ENCODE measurements around the gene INHBB.
A peak's percentile ranks its signal among the peaks of the same experiment; 100 is the strongest.

INHBB gene

DNA sequence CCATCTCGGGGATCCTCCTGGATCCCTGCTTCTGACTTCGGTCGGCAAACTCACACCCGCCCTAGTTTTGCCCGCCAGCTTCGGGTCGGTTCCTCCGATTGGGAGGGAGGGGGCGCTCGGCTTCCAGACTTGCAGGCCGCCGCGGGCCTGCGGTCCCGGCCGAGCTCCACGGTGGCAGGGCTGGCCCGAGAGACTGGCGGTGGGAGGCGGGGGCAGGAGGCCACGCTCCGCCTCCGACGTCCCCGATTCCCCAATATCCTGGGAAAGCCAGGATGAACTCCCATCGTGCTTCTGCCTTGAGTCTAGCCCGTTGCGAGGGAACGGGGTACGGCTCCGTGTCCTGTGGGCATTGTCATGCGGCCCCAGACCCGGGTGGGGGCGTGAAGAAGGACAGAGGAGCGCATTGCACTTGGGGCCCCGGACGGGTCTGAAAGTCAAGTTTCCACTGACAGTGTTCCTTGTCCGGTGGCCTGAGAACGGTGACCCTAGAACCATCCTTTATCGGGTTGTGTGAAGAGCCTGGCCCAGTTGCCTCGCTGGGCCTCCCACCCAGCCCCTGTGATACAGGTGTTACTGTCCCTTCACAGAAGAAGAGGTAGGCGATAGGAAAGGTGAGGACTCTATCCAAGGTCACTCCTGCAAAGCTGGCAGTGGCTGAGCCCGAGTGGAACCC lies 2.4 kb upstream of the INHBB start:
- peak; percentile 15 for DNase-seq

DNA sequence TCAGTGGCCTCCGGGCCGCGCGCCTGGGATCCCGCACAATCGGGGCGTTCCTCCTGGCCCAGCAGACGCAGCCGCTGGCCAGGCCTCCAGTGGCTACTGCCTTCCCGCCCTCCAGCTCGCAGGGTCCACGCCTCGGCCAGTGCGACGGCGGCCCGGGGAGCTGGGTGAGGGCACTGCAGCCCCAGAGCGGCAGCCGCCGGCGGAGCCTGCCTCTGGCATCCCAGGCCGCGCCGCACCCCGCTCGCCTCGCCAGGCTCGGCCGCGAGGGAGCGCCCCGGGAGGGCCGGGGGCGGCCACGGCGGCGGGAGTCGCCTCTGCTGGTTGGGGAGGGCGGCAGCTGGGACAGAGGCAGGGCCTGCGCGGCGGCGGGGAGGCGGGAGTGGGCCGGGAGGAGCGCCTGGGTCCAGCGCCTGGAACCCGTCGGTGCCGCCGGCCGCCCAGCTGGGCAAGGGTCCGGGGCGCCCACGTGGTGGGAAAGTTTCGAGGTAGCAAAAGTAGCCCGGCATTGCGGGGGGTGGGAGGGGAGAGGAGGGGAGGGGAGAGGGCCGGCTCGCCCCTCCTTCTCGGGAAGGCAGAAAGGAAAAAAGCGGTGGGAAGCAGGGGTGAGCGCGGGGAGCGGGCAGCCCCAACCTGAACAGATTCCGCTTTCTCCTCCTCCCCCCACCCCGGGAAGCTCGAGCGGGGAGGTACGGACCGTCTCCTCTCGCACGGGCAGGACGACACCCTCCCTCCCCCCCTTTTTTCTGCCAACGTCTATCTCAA lies 1.5 kb upstream of the INHBB start:
- DNase-seq: no peak

DNA sequence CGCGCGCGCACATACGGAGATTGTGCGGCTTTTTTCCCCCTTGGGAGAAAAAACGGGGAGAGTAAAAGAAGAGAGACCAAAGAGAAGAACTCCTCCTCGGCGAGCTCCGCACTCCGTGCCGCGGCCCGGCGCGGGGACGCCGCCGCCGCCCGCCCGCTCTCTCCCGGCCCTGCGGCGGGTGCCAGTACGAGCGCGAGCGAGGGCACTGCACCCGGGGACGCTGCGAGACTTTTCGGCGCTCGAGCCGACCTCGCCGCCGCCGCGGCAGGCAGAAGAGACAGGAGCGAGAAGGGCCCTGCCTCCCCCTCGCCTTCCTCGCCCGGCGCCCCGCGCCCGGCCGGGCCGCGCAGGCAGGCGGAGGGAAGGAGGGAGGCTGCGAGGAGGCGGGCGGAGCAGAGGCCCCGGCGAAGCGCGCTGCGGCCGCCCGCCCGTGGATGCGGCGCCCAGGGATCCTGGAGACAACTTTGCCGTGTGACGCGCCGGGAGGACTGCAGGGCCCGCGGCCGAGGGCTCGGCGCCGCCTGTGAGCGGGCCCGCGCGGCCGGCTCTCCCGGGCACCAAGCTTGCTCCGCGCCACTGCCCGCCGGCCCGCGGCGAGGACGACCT lies 857 bp upstream of the INHBB start:
- DNase-seq: no peak

DNA sequence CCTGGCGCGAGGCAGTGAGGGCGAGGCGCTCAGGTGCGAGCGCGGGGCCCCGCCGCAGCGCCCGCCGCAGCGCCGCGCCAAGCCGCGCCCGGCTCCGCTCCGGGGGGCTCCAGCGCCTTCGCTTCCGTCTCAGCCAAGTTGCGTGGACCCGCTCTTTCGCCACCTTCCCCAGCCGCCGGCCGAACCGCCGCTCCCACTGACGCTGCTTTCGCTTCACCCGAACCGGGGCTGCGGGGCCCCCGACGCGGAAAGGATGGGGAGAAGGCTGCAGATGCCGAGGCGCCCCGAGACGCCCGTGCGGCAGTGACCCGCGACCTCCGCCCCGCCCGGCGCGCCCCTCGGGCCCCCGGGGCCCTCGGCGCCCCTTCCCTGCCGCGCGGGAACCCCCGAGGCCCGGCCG lies 328 bp upstream of the INHBB start:
- no peak for DNase-seq

DNA sequence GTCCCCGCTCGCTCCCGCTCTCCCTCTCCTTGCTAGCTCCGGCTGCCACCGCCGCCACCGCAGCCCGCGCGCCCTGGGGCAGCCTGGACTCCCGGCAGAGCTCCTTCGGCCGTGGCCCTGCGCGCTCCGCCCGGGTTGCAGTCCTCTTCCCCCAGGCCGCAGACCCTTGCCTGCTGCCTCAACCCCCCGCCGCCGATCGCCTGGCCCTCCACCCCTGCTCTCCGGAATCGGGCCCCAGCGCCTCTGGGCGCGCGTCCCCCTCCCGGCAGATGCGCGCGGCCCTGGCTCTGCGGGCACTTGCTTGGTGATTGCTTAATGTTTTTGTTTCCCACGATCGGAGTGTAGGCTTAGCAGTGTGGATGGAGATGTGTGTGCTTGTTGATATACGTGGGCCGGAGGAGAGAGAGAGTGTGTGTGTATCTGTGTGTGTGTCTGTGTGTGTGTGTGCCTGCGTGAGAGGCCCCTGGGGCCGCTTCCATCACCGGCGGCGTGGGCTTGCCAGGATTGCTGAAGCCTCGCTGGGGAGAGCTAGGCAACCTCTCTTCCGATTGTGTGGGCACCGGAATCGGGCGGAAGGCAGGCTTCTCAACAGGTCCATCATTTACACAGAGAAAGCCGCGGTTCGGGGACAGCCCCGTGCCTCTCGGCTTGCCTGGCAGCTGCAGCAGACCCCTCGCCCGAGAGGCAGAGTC lies 877 bp downstream of the INHBB start:
- DNase-seq: no peak

DNA sequence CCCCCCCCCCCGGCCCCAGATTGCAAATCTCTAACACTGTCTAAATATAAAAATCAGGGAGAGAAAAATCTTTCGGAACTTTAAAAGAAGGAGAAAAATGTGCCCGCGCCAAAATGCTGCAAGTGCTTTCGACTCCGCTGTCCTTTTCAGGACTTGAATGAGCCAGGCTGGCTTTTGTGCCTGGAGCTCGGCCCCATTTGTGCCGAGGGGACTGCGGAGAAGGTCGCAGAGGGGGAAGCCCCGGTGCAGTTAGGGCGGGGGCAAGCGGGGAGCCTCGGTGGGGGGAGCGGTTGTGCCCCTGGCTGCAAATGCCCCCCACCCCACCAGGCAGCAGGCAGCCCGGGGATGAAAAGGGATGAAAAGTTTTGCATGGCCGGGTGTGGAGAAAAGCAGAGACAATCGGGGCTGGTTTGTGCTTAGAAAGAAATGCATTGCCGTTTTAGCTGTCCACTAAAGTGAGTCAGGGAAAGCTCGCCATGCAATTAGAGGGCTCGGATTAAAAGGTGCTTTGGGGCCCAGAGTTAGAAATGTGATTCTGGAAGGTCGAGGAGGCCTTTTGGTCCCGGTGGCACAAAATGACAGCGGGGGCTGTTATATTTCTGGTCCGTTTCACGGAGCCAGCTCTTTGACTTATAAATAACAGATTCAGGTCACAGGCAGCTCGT lies 1.6 kb downstream of the INHBB start:
- no peak for DNase-seq

DNA sequence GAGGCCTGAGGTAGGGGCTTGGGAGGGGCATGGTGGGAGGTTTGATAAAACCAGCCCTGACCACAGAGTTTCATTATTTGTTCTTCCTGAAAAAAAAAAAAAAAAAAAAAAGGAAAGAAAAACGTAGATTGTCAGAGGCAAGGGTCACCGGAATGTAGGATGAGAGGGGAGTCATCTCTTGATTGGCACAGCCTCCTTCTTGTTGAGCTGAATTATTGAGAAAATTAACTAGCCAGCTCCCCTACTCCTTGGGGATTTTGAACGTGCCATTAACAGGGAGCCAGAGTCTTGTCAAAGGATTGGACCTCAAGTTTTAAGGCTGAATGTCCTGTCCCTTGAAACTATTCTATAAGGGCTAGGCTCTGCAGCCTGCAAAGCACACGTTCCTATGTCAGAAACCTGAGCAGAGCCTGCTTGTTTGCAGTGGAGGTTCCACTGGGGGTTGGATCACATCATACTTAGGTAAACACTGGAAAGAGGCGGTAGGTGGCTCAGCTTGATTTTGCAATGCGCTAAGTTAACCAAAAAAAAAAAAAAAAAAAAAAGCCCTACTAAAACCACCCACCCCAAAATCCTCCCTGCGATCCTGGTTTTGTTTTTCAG lies 2.3 kb downstream of the INHBB start:
- no peak for DNase-seq

DNA sequence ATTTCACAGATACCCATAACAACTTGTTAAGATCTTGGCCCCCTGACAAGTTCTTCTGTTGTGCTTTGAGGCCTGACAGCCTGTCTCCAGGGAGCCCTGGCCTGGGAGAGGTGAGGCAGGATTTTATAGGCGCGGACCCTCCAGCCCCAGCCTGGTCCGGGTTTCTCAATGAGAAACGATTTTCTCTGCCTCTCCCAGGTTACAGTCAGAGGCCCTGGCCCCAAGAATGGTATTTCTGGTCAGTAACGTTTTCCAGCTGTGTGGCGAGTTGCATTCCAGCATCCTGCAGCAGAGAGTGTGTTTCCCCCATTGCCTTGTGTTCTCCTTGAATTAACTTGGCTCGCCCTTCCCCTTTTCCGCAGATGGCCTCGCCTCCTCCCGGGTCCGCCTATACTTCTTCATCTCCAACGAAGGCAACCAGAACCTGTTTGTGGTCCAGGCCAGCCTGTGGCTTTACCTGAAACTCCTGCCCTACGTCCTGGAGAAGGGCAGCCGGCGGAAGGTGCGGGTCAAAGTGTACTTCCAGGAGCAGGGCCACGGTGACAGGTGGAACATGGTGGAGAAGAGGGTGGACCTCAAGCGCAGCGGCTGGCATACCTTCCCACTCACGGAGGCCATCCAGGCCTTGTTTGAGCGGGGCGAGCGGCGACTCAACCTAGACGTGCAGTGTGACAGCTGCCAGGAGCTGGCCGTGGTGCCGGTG lies 3.0 kb downstream of the INHBB start:
- no peak for DNase-seq

DNA sequence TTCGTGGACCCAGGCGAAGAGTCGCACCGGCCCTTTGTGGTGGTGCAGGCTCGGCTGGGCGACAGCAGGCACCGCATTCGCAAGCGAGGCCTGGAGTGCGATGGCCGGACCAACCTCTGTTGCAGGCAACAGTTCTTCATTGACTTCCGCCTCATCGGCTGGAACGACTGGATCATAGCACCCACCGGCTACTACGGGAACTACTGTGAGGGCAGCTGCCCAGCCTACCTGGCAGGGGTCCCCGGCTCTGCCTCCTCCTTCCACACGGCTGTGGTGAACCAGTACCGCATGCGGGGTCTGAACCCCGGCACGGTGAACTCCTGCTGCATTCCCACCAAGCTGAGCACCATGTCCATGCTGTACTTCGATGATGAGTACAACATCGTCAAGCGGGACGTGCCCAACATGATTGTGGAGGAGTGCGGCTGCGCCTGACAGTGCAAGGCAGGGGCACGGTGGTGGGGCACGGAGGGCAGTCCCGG lies 3.5 kb downstream of the INHBB start:
- DNase-seq: no peak

DNA sequence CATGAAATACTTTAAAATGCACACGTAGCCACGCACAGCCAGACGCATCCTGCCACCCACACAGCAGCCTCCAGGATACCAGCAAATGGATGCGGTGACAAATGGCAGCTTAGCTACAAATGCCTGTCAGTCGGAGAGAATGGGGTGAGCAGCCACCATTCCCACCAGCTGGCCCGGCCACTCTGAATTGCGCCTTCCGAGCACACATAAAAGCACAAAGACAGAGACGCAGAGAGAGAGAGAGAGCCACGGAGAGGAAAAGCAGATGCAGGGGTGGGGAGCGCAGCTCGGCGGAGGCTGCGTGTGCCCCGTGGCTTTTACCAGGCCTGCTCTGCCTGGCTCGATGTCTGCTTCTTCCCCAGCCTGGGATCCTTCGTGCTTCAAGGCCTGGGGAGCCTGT lies 4.1 kb downstream of the INHBB start:
- no peak for DNase-seq

DNA sequence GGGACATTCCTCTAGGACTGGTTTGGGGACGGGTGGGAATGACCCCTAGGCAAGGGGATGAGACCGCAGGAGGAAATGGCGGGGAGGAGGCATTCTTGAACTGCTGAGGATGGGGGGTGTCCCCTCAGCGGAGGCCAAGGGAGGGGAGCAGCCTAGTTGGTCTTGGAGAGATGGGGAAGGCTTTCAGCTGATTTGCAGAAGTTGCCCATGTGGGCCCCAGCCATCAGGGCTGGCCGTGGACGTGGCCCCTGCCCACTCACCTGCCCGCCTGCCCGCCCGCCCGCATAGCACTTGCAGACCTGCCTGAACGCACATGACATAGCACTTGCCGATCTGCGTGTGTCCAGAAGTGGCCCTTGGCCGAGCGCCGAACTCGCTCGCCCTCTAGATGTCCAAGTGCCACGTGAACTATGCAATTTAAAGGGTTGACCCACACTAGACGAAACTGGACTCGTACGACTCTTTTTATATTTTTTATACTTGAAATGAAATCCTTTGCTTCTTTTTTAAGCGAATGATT lies 4.9 kb downstream of the INHBB start:
- DNase-seq: no peak

DNA sequence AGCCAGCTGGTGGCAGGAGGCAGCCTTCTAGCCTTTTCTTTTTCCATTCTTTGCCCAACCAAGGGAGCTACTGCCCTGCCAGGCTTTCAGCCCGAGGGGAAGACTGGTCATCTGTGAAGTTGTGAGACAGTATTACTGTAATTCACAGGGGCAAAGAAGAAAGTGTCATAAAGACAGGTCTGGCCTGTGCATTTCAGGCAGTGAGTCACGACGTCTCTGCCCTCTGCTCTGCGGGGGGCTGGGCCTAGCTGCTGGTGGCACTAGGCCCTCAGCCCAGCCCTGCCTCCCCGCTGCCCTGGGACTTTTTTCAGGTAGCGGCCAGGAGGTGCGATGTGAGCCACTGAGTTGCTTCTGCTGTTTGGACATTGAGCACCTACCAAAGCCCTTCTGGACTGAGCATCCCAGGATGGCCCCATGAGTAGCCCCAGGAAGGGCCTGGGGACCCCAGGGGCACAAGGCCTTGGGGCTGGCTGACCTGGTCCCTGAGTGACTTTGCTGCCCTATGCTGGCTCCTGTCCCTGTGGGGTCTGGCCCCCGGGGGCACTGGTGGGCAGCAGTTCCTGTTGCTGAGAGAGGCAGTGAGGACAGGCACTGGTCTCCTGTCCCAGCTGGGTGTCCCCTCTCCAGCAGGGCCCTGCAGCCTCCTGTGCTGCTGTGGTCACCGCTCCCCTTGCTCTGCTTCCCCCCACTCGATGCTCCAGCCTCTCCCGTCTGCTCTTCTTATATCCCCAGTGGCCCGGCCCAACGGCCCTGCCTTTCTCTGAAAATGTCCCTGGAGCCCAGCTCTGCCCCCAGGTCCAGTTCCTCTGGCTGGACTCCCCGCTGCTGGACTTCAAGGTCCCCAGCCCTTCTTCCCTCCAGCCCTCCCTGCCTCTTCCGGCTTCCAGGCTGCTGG lies 7.0 kb downstream of the INHBB start:
- no peak for DNase-seq

DNA sequence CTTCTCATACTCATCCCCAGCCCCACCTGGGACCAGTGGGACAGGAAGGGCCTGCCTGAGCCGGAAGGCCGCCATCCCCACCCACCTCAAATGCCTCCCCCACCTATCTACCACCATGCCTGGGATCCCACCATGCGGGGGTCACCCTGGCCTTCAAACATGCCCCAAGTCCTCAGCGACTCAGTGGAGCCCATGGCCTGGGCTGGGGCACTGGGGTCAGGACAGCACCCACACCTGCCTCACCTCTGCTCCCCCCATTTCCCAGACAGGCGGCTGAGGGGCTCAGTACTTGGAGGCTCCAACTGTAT lies 7.6 kb downstream of the INHBB start:
- DNase-seq: no peak

DNA sequence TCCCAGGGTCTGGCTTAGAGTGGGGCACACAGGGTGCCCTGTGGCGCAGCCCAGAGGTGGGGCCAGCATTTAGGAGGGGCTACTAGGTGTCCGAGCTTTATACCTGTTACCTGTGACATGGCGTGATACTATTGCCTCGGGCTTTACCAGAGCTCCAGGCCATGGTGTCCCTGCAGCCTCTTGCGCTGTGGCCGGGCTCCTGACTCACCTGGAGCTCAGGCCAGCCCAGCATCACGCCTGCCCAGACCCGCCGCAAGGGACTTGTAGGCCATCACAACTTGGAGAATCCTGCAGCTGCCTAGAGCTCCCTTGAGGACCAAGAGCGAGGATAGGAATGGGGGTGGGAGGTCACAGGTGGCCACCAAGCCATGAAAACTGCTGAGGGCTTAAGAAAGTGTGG lies 8.0 kb downstream of the INHBB start:
- DNase-seq: no peak

DNA sequence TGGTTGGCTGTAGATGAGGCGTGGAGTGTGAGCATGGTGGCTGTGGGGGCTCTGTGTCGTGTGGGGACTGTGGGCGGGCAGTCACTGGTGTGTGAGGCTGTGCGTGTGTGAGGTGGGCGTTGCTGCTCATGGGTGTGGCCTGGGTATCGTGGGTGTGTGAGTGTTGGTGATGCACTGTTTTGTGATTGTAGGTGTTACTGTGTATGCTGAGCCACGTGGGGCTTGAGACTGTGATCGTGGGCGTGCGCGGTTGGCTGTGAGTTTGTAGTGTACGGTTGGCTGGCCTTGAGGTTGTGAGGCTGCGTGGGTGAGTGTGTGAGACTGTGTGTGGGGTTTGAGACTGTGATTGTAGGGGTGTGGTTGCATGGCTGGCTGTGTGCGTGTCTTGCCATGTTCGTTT lies 8.5 kb downstream of the INHBB start:
- DNase-seq: no peak

DNA sequence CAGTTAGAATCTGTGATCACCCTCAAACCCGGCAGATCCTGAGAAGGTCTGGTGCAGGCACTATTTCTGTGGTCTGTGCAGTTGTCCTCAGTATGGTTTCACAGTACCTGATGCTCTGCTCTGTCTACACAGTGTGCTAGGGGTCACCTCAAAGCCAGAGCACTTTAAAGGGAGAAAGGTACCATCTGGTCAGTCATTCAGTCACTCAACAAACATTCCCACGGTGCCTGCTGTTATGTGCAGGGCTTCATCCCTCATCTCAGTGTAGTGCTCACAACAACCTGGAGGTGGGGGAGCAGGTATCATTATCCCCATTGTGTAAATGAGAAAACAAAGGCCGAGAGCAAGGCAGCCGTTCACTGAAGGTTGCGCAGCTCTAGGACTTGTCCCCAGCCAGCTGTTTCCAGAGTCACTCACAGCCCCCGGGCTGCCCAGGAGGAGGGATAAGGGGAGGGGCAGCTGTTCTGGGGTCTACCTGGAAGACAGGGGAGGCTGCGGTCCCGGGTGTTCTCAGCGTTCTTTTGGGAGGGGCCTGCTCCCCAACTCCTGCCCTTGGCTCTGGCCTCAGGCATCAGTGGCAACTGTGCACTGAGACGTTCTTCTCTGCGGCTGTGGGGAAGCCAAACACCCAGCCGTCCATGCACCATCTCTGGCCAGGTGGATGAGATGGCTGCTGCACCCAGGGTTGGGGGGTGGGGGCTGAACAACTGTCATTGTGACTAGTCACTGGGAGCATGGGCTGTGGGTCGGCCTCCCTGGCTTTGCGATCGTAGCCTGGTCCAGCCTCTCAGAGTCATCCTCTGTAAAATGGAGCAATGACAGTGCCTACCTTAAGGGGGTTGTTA lies 9.2 kb downstream of the INHBB start:
- DNase-seq: no peak

DNA sequence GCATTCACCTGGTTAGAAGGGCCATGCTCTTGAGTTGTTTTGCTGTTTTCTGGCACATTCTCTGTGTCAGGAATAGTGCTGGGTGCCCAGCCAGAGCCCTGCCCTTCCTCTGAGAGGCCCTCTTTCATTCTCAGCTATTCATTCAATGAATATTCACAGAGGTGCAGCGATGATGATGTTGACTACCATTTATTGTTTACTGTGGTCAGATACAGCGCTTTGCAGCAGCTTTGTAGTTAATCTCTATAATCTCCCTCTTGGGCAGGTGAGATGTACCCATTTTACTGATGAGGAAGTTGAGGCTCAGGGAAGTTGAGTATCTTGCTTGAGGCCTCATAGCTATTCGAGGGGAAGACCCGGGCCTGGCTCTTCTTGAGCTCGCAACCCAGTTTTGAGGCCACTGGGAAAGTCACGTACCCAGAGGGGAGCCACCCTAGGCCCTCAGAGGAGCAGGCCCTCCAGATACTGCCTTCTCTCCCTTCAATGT lies 9.9 kb downstream of the INHBB start:
- DNase-seq: no peak

DNA sequence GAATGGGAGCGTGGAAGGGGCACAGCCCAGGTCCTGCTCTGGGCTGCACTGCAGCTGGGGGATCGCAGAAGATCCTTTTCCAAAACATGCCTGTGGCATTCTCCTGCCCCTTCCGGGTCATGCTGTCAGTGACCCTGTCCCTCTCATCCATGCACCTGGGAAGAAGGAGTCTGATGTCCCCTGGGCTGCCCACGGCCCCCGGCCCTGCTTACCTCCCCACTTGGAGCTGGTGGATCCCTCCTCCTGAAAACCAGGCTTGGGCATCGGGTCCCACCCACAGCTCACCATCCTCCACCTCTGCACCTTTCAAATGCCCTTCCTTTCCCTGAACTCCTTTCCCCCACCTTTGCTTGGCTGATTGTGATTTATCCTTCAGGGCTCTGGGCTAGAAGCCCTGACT lies 11.8 kb downstream of the INHBB start:
- DNase-seq: no peak

DNA sequence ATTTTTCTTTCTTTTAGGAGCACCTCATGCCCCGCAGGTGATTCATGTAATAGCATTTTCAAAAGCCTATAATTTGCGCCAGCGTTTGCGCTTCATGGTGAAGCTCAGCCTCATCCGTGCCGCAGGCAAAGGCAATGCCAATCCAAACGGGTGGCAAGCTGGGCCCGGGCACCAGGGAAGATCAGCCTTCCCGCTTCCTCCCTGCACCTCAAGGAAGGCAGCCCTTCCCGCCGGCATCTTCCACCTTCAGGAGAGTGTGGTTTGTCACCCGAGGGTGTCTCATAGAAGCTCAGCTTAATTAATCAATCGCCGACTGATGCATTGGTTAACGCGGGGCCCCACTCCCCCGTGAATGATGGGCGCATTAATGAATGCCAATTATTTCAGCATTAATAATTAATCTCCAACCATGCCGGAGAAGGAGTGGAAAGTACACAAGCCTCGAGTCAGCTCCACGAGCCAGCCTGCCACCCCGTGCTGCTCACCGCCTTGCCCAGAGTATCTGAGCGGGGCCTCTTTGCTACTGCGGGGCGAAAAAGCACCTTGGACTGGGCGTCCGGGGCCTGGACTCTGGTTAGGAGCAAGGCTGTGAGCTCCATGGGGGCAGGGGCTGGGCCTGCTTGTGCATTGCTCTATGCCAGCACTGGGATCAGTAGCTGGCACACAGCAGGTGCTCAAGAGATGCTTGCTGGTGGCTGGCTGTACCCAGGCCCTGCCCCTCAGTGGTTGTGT lies 13.0 kb downstream of the INHBB start:
- no peak for DNase-seq

All from DMS 273 treated with DMSO at 0.1 percent for 48 hours (cell line).